ENCODE results near the gene TDRD15.
"Not testable (repeated sequence)": the region's sequence is repeated elsewhere in the genome, so short reads cannot be mapped to it uniquely, and the experiment has no call there.

- not testable (repeated sequence) for TF ChIP-seq POLR2A (IDR thresholded peaks at IDR 0.05)
- TF ChIP-seq, protein P1, sequence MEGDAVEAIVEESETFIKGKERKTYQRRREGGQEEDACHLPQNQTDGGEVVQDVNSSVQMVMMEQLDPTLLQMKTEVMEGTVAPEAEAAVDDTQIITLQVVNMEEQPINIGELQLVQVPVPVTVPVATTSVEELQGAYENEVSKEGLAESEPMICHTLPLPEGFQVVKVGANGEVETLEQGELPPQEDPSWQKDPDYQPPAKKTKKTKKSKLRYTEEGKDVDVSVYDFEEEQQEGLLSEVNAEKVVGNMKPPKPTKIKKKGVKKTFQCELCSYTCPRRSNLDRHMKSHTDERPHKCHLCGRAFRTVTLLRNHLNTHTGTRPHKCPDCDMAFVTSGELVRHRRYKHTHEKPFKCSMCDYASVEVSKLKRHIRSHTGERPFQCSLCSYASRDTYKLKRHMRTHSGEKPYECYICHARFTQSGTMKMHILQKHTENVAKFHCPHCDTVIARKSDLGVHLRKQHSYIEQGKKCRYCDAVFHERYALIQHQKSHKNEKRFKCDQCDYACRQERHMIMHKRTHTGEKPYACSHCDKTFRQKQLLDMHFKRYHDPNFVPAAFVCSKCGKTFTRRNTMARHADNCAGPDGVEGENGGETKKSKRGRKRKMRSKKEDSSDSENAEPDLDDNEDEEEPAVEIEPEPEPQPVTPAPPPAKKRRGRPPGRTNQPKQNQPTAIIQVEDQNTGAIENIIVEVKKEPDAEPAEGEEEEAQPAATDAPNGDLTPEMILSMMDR (IDR thresholded peaks at IDR 0.05), result not testable (repeated sequence)
Observed at GRCh38 chr2:21101514-21102155, 22.1 kb upstream of the TDRD15 start.

Measured in heart left ventricle (tissue), 13 donors.